ENCODE results near the gene RAD51D. TPM values are rescaled to one million over a fixed set of nuclear protein-coding genes. Genes with fewer than 3 reads are reported as not detected.

The RAD51D gene
- total and polyA plus RNA-seq, 2 donors from 2014 or later, result 7.8 to 13.8 TPM

DNA sequence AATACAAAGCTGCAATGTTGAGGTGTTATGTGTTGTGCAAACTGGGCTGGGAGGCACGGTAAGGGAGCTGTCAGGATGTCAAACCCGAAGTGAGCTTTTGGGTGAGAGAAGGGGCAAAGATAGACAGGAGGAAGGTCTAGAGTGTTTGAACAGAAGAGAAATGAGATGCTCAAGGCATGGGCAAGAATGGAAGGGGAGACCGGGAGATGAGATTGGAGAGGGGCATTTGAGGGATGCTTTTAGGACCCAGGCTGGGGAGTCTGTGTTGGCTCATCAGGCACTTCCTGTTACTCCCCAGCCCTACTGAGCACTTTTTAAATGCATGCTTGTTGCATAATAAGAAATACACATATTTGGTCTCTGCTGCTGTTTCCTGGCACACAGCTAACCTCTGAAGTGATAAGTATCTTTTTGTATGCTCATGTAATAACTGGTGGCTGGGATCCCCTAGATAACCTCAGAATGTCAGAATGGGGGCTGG lies 41.7 kb upstream of the RAD51D start:
- TF ChIP-seq, protein P1, sequence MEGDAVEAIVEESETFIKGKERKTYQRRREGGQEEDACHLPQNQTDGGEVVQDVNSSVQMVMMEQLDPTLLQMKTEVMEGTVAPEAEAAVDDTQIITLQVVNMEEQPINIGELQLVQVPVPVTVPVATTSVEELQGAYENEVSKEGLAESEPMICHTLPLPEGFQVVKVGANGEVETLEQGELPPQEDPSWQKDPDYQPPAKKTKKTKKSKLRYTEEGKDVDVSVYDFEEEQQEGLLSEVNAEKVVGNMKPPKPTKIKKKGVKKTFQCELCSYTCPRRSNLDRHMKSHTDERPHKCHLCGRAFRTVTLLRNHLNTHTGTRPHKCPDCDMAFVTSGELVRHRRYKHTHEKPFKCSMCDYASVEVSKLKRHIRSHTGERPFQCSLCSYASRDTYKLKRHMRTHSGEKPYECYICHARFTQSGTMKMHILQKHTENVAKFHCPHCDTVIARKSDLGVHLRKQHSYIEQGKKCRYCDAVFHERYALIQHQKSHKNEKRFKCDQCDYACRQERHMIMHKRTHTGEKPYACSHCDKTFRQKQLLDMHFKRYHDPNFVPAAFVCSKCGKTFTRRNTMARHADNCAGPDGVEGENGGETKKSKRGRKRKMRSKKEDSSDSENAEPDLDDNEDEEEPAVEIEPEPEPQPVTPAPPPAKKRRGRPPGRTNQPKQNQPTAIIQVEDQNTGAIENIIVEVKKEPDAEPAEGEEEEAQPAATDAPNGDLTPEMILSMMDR (IDR thresholded peaks at IDR 0.05; ENCODE audit: borderline replicate concordance, extremely low read depth, insufficient read depth), result no peak
- no peaks in the 10 kb centered on the region for H3K36me3 ChIP-seq (ENCODE audit: control insufficient read depth in 2 of 3, insufficient read depth in 3 of 3, low read length in 3 of 3)
- FAIRE-seq, result no peak
- no peak overlapping the region for H3K27ac ChIP-seq (ENCODE audit: low read depth in 2 of 2, low read length in 2 of 2)
- H3K9me3 ChIP-seq (ENCODE audit: control insufficient read depth in 2 of 3, insufficient read depth in 1 of 3, low read length in 3 of 3), result no peaks in the 10 kb centered on the region
- intact Hi-C loops (cut with DNase I), result no loop called here
- no peaks in the 10 kb centered on the region for H3K27me3 ChIP-seq (ENCODE audit: control insufficient read depth, insufficient read depth, low read length)
- no peak overlapping the region for H3K4me3 ChIP-seq (ENCODE audit: low read length in 3 of 3)
- DNase-seq, result no peak
- H3K4me1 ChIP-seq (ENCODE audit: control insufficient read depth in 2 of 3, insufficient read depth in 2 of 3, low read depth in 1 of 3, low read length in 3 of 3), result no peaks in the 10 kb centered on the region
- no peak overlapping the region for H3K9ac ChIP-seq (ENCODE audit: low read length in 3 of 3)

GRCh38 chr17:35160354-35161201 lies 40.9 kb upstream of the RAD51D start:
- Histone ChIP-seq H3K9ac (ENCODE audit: low read length in 3 of 3) (no peak overlapping the region), H3K4me3 (ENCODE audit: low read length in 3 of 3) (no peak overlapping the region), H3K27me3 (ENCODE audit: control insufficient read depth, insufficient read depth, low read length) (no peaks in the 10 kb centered on the region), H3K4me1 (ENCODE audit: control insufficient read depth in 2 of 3, insufficient read depth in 2 of 3, low read depth in 1 of 3, low read length in 3 of 3) (no peaks in the 10 kb centered on the region), H3K36me3 (ENCODE audit: control insufficient read depth in 2 of 3, insufficient read depth in 3 of 3, low read length in 3 of 3) (no peaks in the 10 kb centered on the region), H3K9me3 (ENCODE audit: control insufficient read depth in 2 of 3, insufficient read depth in 1 of 3, low read length in 3 of 3) (no peaks in the 10 kb centered on the region), H3K27ac (ENCODE audit: low read depth in 2 of 2, low read length in 2 of 2) (no peak overlapping the region)
- intact Hi-C loops (cut with DNase I), result no loop called here
- DNase-seq, result no peak
- no peak for FAIRE-seq
- TF ChIP-seq, protein P1 (IDR thresholded peaks at IDR 0.05; ENCODE audit: borderline replicate concordance, extremely low read depth, insufficient read depth), result no peak

DNA sequence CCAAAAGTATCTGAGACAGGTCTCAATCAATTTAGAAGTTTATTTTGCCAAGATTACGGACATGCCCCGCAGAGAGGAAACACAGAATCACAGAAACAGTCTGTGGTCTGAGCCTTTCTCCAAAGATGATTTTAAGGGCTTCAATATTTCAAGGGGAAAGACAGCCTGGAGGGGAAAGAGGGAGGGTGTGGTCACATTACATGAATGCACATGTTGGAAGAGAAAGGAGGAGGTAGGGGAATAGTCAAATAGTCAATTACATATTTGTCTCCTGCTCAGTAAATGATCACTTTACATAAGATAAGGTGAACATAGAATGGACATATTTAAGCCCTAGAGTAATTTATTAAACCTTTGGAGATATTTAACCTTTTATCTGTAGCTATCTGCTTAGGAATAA lies 40.3 kb upstream of the RAD51D start:
- Histone ChIP-seq H3K27ac (ENCODE audit: low read depth in 2 of 2, low read length in 2 of 2) (no peak overlapping the region), H3K36me3 (ENCODE audit: control insufficient read depth in 2 of 3, insufficient read depth in 3 of 3, low read length in 3 of 3) (no peaks in the 10 kb centered on the region), H3K9me3 (ENCODE audit: control insufficient read depth in 2 of 3, insufficient read depth in 1 of 3, low read length in 3 of 3) (no peaks in the 10 kb centered on the region), H3K27me3 (ENCODE audit: control insufficient read depth, insufficient read depth, low read length) (no peaks in the 10 kb centered on the region), H3K4me1 (ENCODE audit: control insufficient read depth in 2 of 3, insufficient read depth in 2 of 3, low read depth in 1 of 3, low read length in 3 of 3) (no peaks in the 10 kb centered on the region), H3K9ac (ENCODE audit: low read length in 3 of 3) (no peak overlapping the region), H3K4me3 (ENCODE audit: low read length in 3 of 3) (no peak overlapping the region)
- FAIRE-seq (no peak), DNase-seq (no peak)
- intact Hi-C loops (cut with DNase I), result no loop called here
- TF ChIP-seq, protein P1 (IDR thresholded peaks at IDR 0.05; ENCODE audit: borderline replicate concordance, extremely low read depth, insufficient read depth), result no peak

Data from kidney (tissue), 14 donors.